ENCODE results near the gene UBE4B. TPM values are rescaled to one million over a fixed set of nuclear protein-coding genes. Genes with fewer than 3 reads are reported as not detected.

Gene UBE4B
- total and polyA plus RNA-seq, 8 donors = 13.0 to 45.3 (median 31.1) TPM

GRCh38 chr1:10085076-10085475 lies 52.3 kb downstream of the UBE4B start:
- Histone ChIP-seq H3K36me3 (no peaks in the 10 kb centered on the region), H3K9me3 (no peaks in the 10 kb centered on the region), H3K4me3 (no peak overlapping the region), H3K27me3 (no peaks in the 10 kb centered on the region), H3K4me1 (no peaks in the 10 kb centered on the region), H3K27ac (no peak overlapping the region)
- DNase-seq (no peak), FAIRE-seq (no peak), ATAC-seq (no peak)
- no peak for TF ChIP-seq CTCF (IDR thresholded peaks at IDR 0.05)
- WGBS, 2 donors = 70 to 74% methylated on average over 5 of the region's 5 CpGs
- intact Hi-C loops (cut with DNase I) = no loop called here

GRCh38 chr1:10087210-10087609 lies 54.5 kb downstream of the UBE4B start:
- no peak for FAIRE-seq
- intact Hi-C loops (cut with DNase I) = no loop called here
- TF ChIP-seq CTCF (IDR thresholded peaks at IDR 0.05) = no peak

GRCh38 chr1:10101929-10102328 lies 69.2 kb downstream of the UBE4B start:
- Histone ChIP-seq H3K36me3 (peaks cover 8 to 47% (median 28%) of the 10 kb centered on the region in 3 donors), H3K9me3 (no peaks in the 10 kb centered on the region), H3K4me1 (no peaks in the 10 kb centered on the region), H3K4me3 (no peak overlapping the region), H3K27me3 (no peaks in the 10 kb centered on the region), H3K27ac (no peak overlapping the region)
- no peak for ATAC-seq
- FAIRE-seq = no peak
- intact Hi-C loops (cut with DNase I) = no loop called here
- no peak for TF ChIP-seq CTCF (IDR thresholded peaks at IDR 0.05)
- DNase-seq = no peak

More at GRCh38 chr1:10087210-10087609, 54.5 kb downstream of the UBE4B start:
- no peak for ATAC-seq
- DNase-seq = no peak
- H3K9me3 ChIP-seq = no peaks in the 10 kb centered on the region
- H3K27ac ChIP-seq = no peak overlapping the region
- H3K4me3 ChIP-seq = no peak overlapping the region
- no peaks in the 10 kb centered on the region for H3K36me3 ChIP-seq
- H3K4me1 ChIP-seq = no peaks in the 10 kb centered on the region
- H3K27me3 ChIP-seq = no peaks in the 10 kb centered on the region

- H3K36me3 ChIP-seq = peaks cover 8 to 45% (median 31%) of the 10 kb centered on the region in 3 donors
- H3K27ac ChIP-seq = no peak overlapping the region
- intact Hi-C loops (cut with DNase I) = no loop called here
- DNase-seq (no peak), FAIRE-seq (no peak), ATAC-seq (no peak)
- no peaks in the 10 kb centered on the region for H3K9me3 ChIP-seq
- WGBS, 2 donors = 94 to 96% methylated on average over 5 of the region's 5 CpGs
- no peak overlapping the region for H3K4me3 ChIP-seq
- TF ChIP-seq CTCF (IDR thresholded peaks at IDR 0.05) = no peak
- no peaks in the 10 kb centered on the region for H3K4me1 ChIP-seq
- no peaks in the 10 kb centered on the region for H3K27me3 ChIP-seq
These were observed 70.4 kb downstream of the UBE4B start for GRCh38 chr1:10103193-10103592.

DNA sequence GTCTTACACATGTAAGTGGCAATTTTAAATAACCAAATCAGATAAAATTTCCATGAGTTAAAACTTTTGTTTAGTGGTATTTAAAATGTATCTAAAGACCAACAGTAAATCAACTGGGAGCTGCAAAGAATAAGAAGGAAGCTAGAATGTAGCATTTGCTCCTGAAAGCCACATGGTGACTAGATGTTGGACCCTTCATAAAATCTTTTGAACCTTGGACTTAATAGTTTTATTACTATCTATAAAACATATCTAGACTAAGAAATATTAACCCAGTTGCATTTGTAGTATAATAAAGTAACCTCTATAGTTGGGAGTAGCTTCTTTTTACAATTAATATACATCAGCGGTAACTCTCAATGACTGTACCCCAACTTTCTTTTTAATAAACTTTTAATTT lies 72.1 kb downstream of the UBE4B start:
- ATAC-seq (no peak), DNase-seq (no peak), FAIRE-seq (peak; percentile 68)
- Histone ChIP-seq H3K36me3 (peaks cover 8 to 52% (median 31%) of the 10 kb centered on the region in 3 donors), H3K9me3 (no peaks in the 10 kb centered on the region), H3K4me1 (no peaks in the 10 kb centered on the region), H3K4me3 (no peak overlapping the region), H3K27me3 (no peaks in the 10 kb centered on the region), H3K27ac (no peak overlapping the region)
- TF ChIP-seq CTCF (IDR thresholded peaks at IDR 0.05) = no peak
- intact Hi-C loops (cut with DNase I) = no loop called here
- 95 to 98% methylated on average over 1 of the region's 1 CpG for WGBS, 2 donors
